ENCODE measurements around the gene RAB3GAP1.

The RAB3GAP1 gene

DNA sequence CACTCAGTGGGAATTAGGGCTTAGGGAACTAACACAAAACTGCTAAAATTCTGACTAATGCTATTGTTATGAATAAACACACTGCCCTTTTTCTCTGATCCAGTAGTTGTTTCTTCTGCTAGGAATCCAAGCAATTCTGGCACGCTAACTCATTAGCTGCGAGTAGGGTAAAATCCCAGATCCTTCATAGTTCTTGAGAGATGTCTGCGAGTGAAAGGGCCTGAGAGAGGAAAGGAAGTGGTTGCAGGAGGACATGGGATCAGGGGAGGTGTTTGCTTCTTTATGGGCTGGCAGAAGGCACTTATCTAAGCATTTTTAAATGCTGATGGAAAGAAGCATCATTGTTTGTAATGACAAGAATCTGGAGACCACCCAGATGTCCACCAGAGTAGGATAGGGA, 14.3 kb upstream of the RAB3GAP1 start:
- H3K4me3 ChIP-seq (IDR thresholded peaks at IDR 0.05; ENCODE audit: insufficient read depth, low read depth, low read length) = no peak overlapping the region
- no peaks in the 10 kb centered on the region for H3K27me3 ChIP-seq (ENCODE audit: insufficient read depth, low read depth)
- no peaks in the 10 kb centered on the region for H3K4me1 ChIP-seq (ENCODE audit: low read depth, poor library complexity, severe bottlenecking)
- H4K20me1 ChIP-seq (ENCODE audit: insufficient read depth) = no peaks in the 10 kb centered on the region
- H2AFZ ChIP-seq (ENCODE audit: low read depth) = no peak overlapping the region
- no peak overlapping the region for H3K9ac ChIP-seq
- no peaks in the 10 kb centered on the region for H3K36me3 ChIP-seq (ENCODE audit: insufficient read depth)
- H3K4me2 ChIP-seq = no peak overlapping the region
- no peaks in the 10 kb centered on the region for H3K79me2 ChIP-seq (ENCODE audit: insufficient read depth, low read depth)
- no peak overlapping the region for H3K27ac ChIP-seq
- TF ChIP-seq, protein P1, sequence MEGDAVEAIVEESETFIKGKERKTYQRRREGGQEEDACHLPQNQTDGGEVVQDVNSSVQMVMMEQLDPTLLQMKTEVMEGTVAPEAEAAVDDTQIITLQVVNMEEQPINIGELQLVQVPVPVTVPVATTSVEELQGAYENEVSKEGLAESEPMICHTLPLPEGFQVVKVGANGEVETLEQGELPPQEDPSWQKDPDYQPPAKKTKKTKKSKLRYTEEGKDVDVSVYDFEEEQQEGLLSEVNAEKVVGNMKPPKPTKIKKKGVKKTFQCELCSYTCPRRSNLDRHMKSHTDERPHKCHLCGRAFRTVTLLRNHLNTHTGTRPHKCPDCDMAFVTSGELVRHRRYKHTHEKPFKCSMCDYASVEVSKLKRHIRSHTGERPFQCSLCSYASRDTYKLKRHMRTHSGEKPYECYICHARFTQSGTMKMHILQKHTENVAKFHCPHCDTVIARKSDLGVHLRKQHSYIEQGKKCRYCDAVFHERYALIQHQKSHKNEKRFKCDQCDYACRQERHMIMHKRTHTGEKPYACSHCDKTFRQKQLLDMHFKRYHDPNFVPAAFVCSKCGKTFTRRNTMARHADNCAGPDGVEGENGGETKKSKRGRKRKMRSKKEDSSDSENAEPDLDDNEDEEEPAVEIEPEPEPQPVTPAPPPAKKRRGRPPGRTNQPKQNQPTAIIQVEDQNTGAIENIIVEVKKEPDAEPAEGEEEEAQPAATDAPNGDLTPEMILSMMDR (conservative IDR thresholded peaks at IDR 0.05; ENCODE audit: low read depth, low read length) = no peak

DNA sequence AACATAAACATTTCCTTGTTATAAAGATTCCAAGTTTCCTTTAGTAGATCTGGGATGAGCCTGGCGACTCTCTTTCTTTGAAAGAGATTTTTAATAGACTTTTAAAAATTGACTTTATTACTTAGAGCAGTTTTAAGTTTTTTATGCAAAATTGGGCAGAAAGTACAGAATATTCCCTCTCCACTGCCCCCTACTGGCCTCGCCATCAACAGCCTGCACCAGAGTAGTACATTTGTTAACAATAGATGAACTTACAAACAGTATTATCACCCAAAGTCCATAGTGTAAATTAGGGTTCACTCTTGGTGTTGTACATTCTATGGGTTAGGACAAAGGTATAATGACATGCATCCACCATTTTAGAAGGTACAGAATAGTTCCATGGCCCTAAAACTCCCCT, 8.7 kb upstream of the RAB3GAP1 start:
- Histone ChIP-seq H3K27me3 (ENCODE audit: insufficient read depth, low read depth) (no peaks in the 10 kb centered on the region), H3K4me3 (IDR thresholded peaks at IDR 0.05; ENCODE audit: insufficient read depth, low read depth, low read length) (no peak overlapping the region), H3K4me2 (no peak overlapping the region), H3K4me1 (ENCODE audit: low read depth, poor library complexity, severe bottlenecking) (no peaks in the 10 kb centered on the region), H3K27ac (no peak overlapping the region), H2AFZ (ENCODE audit: low read depth) (no peak overlapping the region), H4K20me1 (ENCODE audit: insufficient read depth) (no peaks in the 10 kb centered on the region), H3K9ac (no peak overlapping the region), H3K36me3 (ENCODE audit: insufficient read depth) (no peaks in the 10 kb centered on the region), H3K79me2 (ENCODE audit: insufficient read depth, low read depth) (no peaks in the 10 kb centered on the region)
- TF ChIP-seq, protein P1 (conservative IDR thresholded peaks at IDR 0.05; ENCODE audit: low read depth, low read length) = no peak; the same call in 1 of the 2 replicates

DNA sequence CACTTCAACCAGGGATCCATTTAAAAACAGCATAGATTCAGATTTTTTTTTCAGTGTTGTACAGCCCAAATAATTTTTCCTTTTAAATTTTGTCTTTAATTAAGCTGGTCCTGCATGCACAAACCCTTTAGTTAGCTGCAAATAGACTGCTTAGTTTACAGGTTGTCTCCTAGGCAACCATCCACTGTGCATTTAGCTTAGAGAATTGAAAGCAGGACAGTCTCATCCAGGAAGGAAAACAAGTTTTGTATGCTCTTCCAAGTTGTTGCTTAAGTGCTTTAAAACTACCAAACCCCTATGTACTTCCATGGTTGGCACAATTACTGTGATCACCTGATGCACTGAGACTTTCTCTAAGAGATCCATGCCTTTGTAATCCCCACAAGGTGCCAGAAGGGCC, 4.8 kb upstream of the RAB3GAP1 start, which contains the start of gene MAP3K19:
Gene MAP3K19 (minus strand): TSS at position 148 of the 400 bp plus-strand sequence. CDS start 22,800 bp downstream, outside the sequence.
- Histone ChIP-seq H3K36me3 (ENCODE audit: insufficient read depth) (no peaks in the 10 kb centered on the region), H2AFZ (ENCODE audit: low read depth) (no peak within 1 kb of the TSS), H3K4me3 (IDR thresholded peaks at IDR 0.05; ENCODE audit: insufficient read depth, low read depth, low read length) (no peak within 1 kb of the TSS), H3K79me2 (ENCODE audit: insufficient read depth, low read depth) (no peaks in the 10 kb centered on the region), H3K4me2 (no peak within 1 kb of the TSS), H3K27ac (no peak within 1 kb of the TSS), H3K9ac (no peak within 1 kb of the TSS), H4K20me1 (ENCODE audit: insufficient read depth) (no peaks in the 10 kb centered on the region), H3K27me3 (ENCODE audit: insufficient read depth, low read depth) (no peaks in the 10 kb centered on the region), H3K4me1 (ENCODE audit: low read depth, poor library complexity, severe bottlenecking) (no peaks in the 10 kb centered on the region)
- TF ChIP-seq, protein P1 (conservative IDR thresholded peaks at IDR 0.05; ENCODE audit: low read depth, low read length) = no peak

DNA sequence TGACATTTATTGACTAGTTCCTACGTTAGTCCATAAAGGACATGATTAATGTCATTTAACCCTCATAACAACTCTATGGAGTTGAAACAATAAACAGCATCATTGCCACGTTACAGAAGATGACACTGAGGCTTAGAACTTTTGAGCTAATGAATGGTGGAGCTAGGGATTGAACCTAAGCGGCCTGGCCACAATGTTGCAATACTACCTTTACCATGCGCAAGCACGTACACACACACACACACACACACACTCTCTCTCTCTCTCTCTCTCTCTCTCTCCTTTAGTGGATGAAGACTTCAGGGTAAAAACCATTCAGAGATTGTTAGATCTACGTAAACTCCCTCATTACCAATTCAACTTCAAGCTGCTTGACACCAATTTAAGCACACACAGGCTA, 4.0 kb upstream of the RAB3GAP1 start:
- Histone ChIP-seq H4K20me1 (ENCODE audit: insufficient read depth) (no peaks in the 10 kb centered on the region), H2AFZ (ENCODE audit: low read depth) (no peak overlapping the region), H3K4me2 (no peak overlapping the region), H3K27ac (no peak overlapping the region), H3K4me1 (ENCODE audit: low read depth, poor library complexity, severe bottlenecking) (no peaks in the 10 kb centered on the region), H3K9ac (no peak overlapping the region), H3K4me3 (IDR thresholded peaks at IDR 0.05; ENCODE audit: insufficient read depth, low read depth, low read length) (no peak overlapping the region), H3K79me2 (ENCODE audit: insufficient read depth, low read depth) (peaks cover 5% of the 10 kb centered on the region; the same call in 1 of the 2 replicates), H3K36me3 (ENCODE audit: insufficient read depth) (no peaks in the 10 kb centered on the region), H3K27me3 (ENCODE audit: insufficient read depth, low read depth) (no peaks in the 10 kb centered on the region)
- TF ChIP-seq, protein P1 (conservative IDR thresholded peaks at IDR 0.05; ENCODE audit: low read depth, low read length) = no peak
